Thyroid gland (tissue), 4 donors: ENCODE data around the gene CCNE1. TPM values are rescaled to one million over a fixed set of nuclear protein-coding genes. Genes with fewer than 3 reads are reported as not detected.
"Not testable (repeated sequence)": the region's sequence is repeated elsewhere in the genome, so short reads cannot be mapped to it uniquely, and the experiment has no call there.

Experiments used
- DNase-seq, 2 donors: peaks; one replicate each; pipeline ENCODE4 v3.0.0-alpha.2; 2019
- H3K27ac ChIP-seq, 3 donors: fragments of 200-600 bp; sonication (generic); 1 replicate in 2 of 3; 2 replicates in 1 of 3; pipeline ENCODE4 v1.5.1; 2016 to 2019; ENCODE audit warnings: mild to moderate bottlenecking in 1 of 3, moderate library complexity in 1 of 3
- H3K27me3 ChIP-seq: fragments of 200-600 bp; sonication (generic); one replicate; pipeline ENCODE4 v1.5.1; 2019
- H3K36me3 ChIP-seq, 2 donors: fragments of 200-600 bp; sonication (generic); one replicate each; pipeline ENCODE4 v1.5.1; 2016 to 2019
- H3K4me1 ChIP-seq, 2 donors: fragments of 200-600 bp; sonication (generic); one replicate each; pipeline ENCODE4 v1.5.1; 2017 to 2019
- H3K4me3 ChIP-seq, 3 donors: fragments of 200-600 bp; sonication (generic); replicated peaks in 1 of 3; 1 replicate in 2 of 3; 2 replicates in 1 of 3; pipeline ENCODE4 v1.5.1; 2016; ENCODE audit warnings: mild to moderate bottlenecking in 1 of 3
- H3K9me3 ChIP-seq: fragments of 200-600 bp; sonication (generic); one replicate; pipeline ENCODE4 v1.5.1; 2017
- CTCF ChIP-seq, 6 experiments: fragments of 200-600 bp in 3 of 6; fragments of 450-650 bp in 3 of 6; sonication (generic) in 3 of 6; IDR thresholded peaks; one replicate each; pipeline ENCODE4 v1.5.1; 2016 to 2019; ENCODE audit warnings: antibody characterized with exemption in 6 of 6, mild to moderate bottlenecking in 2 of 6, inconsistent platforms in 1 of 6, moderate library complexity in 1 of 6
- POLR2A ChIP-seq, 2 donors: fragments of 450-650 bp; IDR thresholded peaks; one replicate each; pipeline ENCODE4 v1.6.1; 2017; ENCODE audit warnings: antibody characterized with exemption in 2 of 2, mild to moderate bottlenecking in 2 of 2, moderate library complexity in 1 of 2
- whole genome bisulfite sequencing, 2 donors: methylation state at CpG; one replicate each; pipeline ENCODE4 v1.1.5; 2017; 5-methylcytosine and 5-hydroxymethylcytosine counted together
- intact Hi-C: fragments of 100-400 bp; cut with DNase I; formaldehyde crosslinking; loops from one replicate; pipeline ENCODE4 v1.15.1; 2023
- total RNA-seq, 4 donors: library from RNA; depleted of rRNA; stranded (reverse); fragments of >200 nt; gene quantifications; one replicate each; pipeline ENCODE4 v1.2.3, GENCODE V29; 2016

The CCNE1 gene
- total RNA-seq, 4 donors from 2014 or later = 1.2 to 5.3 (median 3.0) TPM

DNA sequence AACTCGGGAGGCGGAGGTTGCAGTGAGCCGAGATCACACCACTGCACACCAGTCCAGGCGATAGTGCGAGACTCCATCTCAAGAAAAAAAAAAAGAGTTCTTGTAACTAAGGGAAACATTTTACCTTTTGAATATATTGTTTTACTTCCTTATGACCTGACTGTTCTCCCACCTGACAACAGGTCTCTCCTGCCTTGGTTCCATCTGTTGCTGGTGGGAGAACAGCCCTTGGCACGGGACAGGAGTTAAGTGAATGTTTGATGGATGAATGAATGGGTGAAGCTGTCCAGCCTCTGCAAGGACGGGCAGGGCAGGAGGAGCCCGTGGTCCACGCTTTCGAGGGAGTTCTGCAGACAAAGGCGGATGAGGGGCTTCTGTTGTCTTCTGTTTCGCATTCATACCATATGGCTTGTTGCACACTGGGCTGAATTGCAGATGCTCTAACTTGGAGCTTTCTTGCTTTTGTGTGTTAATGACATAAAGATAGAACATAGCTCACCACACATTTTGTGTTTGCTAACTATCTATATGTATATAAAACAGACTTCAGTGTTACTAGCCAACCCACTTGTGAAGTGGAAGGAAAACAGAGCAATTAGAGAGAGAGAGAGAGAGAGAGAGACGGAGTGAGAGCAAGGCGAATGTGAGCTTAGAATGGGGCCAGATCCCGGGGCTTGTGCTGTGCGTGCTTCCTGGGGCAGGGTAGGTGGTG lies 16.2 kb upstream of the CCNE1 start:
- TF ChIP-seq POLR2A (IDR thresholded peaks at IDR 0.05) (no peak), CTCF (IDR thresholded peaks at IDR 0.05) (no peak)
- 82 to 85% methylated on average over 16 of the region's 16 CpGs for WGBS, 2 donors
- no peak for DNase-seq

GRCh38 chr19:29796173-29796573 lies 15.6 kb upstream of the CCNE1 start:
- no peaks in the 10 kb centered on the region for H3K9me3 ChIP-seq
- no peaks in the 10 kb centered on the region for H3K27me3 ChIP-seq
- DNase-seq = no peak
- TF ChIP-seq CTCF (IDR thresholded peaks at IDR 0.05) (no peak), POLR2A (IDR thresholded peaks at IDR 0.05) (no peak)
- intact Hi-C loops = no loop called here
- H3K27ac ChIP-seq = no peak overlapping the region
- no peaks in the 10 kb centered on the region for H3K36me3 ChIP-seq
- H3K4me1 ChIP-seq = no peaks in the 10 kb centered on the region
- no peak overlapping the region for H3K4me3 ChIP-seq
- WGBS, 2 donors = 57 to 74% methylated on average over 8 to 9 of the region's 9 CpGs

More for the DNA sequence above, 16.2 kb upstream of the CCNE1 start:
- no peaks in the 10 kb centered on the region for H3K27me3 ChIP-seq
- no peak overlapping the region for H3K27ac ChIP-seq
- H3K36me3 ChIP-seq = no peaks in the 10 kb centered on the region
- H3K4me1 ChIP-seq = no peaks in the 10 kb centered on the region
- intact Hi-C loops = no loop called here
- no peaks in the 10 kb centered on the region for H3K9me3 ChIP-seq
- H3K4me3 ChIP-seq = no peak overlapping the region

GRCh38 chr19:29798774-29799497 lies 12.9 kb upstream of the CCNE1 start:
- 58 to 64% methylated on average over 9 of the region's 9 CpGs for WGBS, 2 donors
- intact Hi-C loops = no loop called here
- DNase-seq = no peak
- no peak for TF ChIP-seq CTCF (IDR thresholded peaks at IDR 0.05)
- Histone ChIP-seq H3K4me1 (no peaks in the 10 kb centered on the region), H3K27me3 (no peaks in the 10 kb centered on the region), H3K27ac (no peak overlapping the region), H3K36me3 (no peaks in the 10 kb centered on the region), H3K9me3 (no peaks in the 10 kb centered on the region), H3K4me3 (no peak overlapping the region)

- no peak overlapping the region for H3K27ac ChIP-seq
- H3K4me3 ChIP-seq = no peak overlapping the region
- H3K36me3 ChIP-seq = no peaks in the 10 kb centered on the region
- no peak for TF ChIP-seq CTCF (IDR thresholded peaks at IDR 0.05)
- TF ChIP-seq POLR2A (IDR thresholded peaks at IDR 0.05) = no peak
- no peak for DNase-seq
- no peaks in the 10 kb centered on the region for H3K27me3 ChIP-seq
- intact Hi-C loops = no loop called here
- peaks cover 0 to 2% of the 10 kb centered on the region in 2 donors for H3K4me1 ChIP-seq
- WGBS, 2 donors = 70 to 75% methylated on average over 12 of the region's 12 CpGs
- no peaks in the 10 kb centered on the region for H3K9me3 ChIP-seq
Observed at GRCh38 chr19:29800100-29800825, 11.5 kb upstream of the CCNE1 start.

- H3K27ac ChIP-seq, intact Hi-C loops, H3K4me1 ChIP-seq, H3K36me3 ChIP-seq, H3K27me3 ChIP-seq, H3K9me3 ChIP-seq, DNase-seq, H3K4me3 ChIP-seq: not testable (repeated sequence)
- WGBS, 2 donors = 87 to 89% methylated on average over 13 of the region's 13 CpGs
Observed at GRCh38 chr19:29803951-29804350, 7.8 kb upstream of the CCNE1 start.
